ENCODE measurements around the gene HOXB3. TPM values are rescaled to one million over a fixed set of nuclear protein-coding genes. Genes with fewer than 3 reads are reported as not detected.
A peak's percentile ranks its signal among the peaks of the same experiment; 100 is the strongest.

The HOXB3 gene
- total RNA-seq, 4 donors from 2014 or later, result 37.0 to 89.3 (median 65.4) TPM

DNA sequence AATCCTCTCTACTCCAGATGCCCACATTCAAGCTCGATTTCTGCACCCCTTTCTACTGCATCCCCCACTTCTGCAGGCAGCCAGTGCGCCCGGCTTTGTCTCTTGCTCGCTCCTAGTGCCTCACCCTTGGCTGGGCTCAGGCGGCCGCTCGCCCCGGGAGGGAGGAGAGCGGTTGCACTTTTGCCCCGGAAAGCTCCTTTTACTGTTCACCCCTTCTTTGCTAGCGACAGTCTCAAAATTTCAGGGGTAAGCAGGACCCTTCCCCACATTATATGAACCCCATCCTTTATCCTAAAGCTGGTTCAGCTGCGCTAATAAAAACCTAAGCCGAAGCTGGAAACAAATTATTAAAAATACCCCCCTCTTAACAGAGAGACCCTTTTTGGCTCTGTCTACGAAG, 2.5 kb upstream of the HOXB3 start:
- H3K36me3 ChIP-seq, result peaks cover 0 to 28% (median 0%) of the 10 kb centered on the region in 3 donors
- no peaks in the 10 kb centered on the region for H3K9me3 ChIP-seq
- peak overlapping the region; percentile 34 to 92 (median 62) for H3K27ac ChIP-seq
- DNase-seq, result peak in 1 of 3 donors; percentile 44
- H3K4me1 ChIP-seq, result peaks cover 0 to 44% (median 11%) of the 10 kb centered on the region in 4 donors
- TF ChIP-seq CTCF (IDR thresholded peaks at IDR 0.05), result no peak
- no peak for TF ChIP-seq POLR2A (IDR thresholded peaks at IDR 0.05)
- no peaks in the 10 kb centered on the region for H3K27me3 ChIP-seq
- H3K4me3 ChIP-seq, result peak overlapping the region; percentile 6 to 50 (median 32)

DNA sequence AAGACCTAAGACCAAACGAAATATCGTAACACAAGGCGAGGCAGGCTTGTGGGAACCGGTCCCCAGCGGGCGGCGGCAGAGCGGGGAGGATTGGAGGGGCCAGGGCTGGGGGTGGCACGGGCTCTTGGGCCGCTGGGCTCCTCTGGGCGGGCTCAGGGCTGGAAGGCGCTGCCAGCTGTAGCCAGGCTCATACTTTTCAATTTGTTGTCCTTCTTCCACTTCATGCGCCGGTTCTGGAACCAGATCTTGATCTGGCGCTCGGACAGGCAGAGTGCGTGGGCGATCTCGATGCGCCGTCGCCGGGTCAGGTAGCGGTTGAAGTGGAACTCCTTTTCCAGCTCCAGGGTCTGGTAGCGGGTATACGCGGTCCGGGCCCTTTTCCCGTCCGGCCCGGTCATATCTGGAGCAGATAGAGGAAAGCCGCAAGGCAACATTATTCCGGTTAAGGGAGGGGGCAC, 2.0 kb upstream of the HOXB3 start:
- DNase-seq, result peak in 2 of 3 donors; percentile 45 to 47
- Histone ChIP-seq H3K9me3 (no peaks in the 10 kb centered on the region), H3K27ac (peak overlapping the region; percentile 34 to 92 (median 62)), H3K27me3 (no peaks in the 10 kb centered on the region), H3K36me3 (peaks cover 0 to 28% (median 0%) of the 10 kb centered on the region in 3 donors), H3K4me1 (peaks cover 0 to 45% (median 9%) of the 10 kb centered on the region in 4 donors), H3K4me3 (peak overlapping the region; percentile 6 to 50 (median 32))
- no peak for TF ChIP-seq POLR2A (IDR thresholded peaks at IDR 0.05)
- no peak for TF ChIP-seq CTCF (IDR thresholded peaks at IDR 0.05)

GRCh38 chr17:48591255-48592056, 1.4 kb upstream of the HOXB3 start:
- DNase-seq, result no peak
- TF ChIP-seq CTCF (IDR thresholded peaks at IDR 0.05) (no peak), POLR2A (IDR thresholded peaks at IDR 0.05) (no peak)
- no peaks in the 10 kb centered on the region for H3K9me3 ChIP-seq
- no peaks in the 10 kb centered on the region for H3K27me3 ChIP-seq
- peak overlapping the region in 3 of 4 donors; percentile 34 to 92 (median 89) for H3K27ac ChIP-seq
- peaks cover 0 to 26% (median 0%) of the 10 kb centered on the region in 3 donors for H3K36me3 ChIP-seq
- H3K4me1 ChIP-seq, result peaks cover 0 to 45% (median 8%) of the 10 kb centered on the region in 4 donors
- H3K4me3 ChIP-seq, result peak overlapping the region in 2 of 4 donors; percentile 20 to 45

GRCh38 chr17:48590607-48591161, 643 bp upstream of the HOXB3 start:
- TF ChIP-seq CTCF (IDR thresholded peaks at IDR 0.05) (no peak), POLR2A (IDR thresholded peaks at IDR 0.05) (no peak)
- peaks cover 0 to 18% (median 0%) of the 10 kb centered on the region in 3 donors for H3K36me3 ChIP-seq
- peak overlapping the region in 2 of 4 donors; percentile 33 to 66 for H3K4me3 ChIP-seq
- peaks cover 0 to 49% (median 10%) of the 10 kb centered on the region in 4 donors for H3K4me1 ChIP-seq
- no peak for DNase-seq
- H3K9me3 ChIP-seq, result no peaks in the 10 kb centered on the region
- no peaks in the 10 kb centered on the region for H3K27me3 ChIP-seq
- peak overlapping the region; percentile 34 to 92 (median 66) for H3K27ac ChIP-seq

DNA sequence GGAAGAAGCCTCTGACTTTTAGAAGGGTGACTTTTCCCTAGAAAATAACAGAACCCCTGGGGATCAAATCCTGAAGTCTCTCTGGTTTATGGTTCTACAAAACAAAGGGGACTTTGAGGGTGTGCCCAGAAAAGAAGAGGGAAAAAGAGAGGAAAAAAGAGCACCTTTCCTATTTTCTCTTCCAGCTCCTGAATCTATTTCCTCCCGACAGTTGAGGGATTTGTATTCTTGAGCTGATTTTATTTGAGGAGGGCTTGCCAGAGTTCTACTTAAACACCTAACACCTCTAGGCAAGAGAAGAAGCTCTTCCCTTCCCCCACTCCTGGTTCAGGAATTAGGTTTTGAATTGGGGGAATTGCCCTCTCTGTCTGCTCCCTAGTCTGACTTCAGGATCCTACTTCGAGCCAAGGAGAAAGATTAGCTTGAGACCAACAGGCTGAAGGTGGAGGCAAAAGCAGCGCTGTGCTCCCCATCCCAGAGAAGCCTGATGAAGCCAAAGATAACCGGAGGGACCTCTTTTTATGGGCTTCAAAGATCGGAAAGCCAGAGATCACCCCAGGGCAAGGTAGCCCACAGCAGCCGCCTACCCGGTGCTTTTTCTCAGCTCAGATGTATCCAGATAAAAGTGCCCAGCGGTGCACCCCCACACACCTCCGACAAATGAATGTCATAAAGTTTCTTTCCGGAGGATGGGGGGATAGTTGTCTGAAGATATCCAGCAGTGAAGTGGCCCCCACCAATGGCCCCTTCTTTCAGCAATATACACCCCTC, 796 bp downstream of the HOXB3 start:
- peaks cover 0 to 12% (median 0%) of the 10 kb centered on the region in 3 donors for H3K36me3 ChIP-seq
- TF ChIP-seq POLR2A (IDR thresholded peaks at IDR 0.05) (no peak), CTCF (IDR thresholded peaks at IDR 0.05) (no peak)
- peak in 1 of 3 donors; percentile 43 for DNase-seq
- peak overlapping the region; percentile 14 to 92 (median 62) for H3K27ac ChIP-seq
- no peaks in the 10 kb centered on the region for H3K27me3 ChIP-seq
- H3K4me1 ChIP-seq, result peaks cover 0 to 54% (median 10%) of the 10 kb centered on the region in 4 donors
- H3K9me3 ChIP-seq, result no peaks in the 10 kb centered on the region
- H3K4me3 ChIP-seq, result peak overlapping the region in 2 of 4 donors; percentile 33 to 66

All from Peyer's patch (tissue), 4 donors.